Ovary (tissue), 9 donors: ENCODE results near the gene OOSP1. TPM values are rescaled to one million over a fixed set of nuclear protein-coding genes. Genes with fewer than 3 reads are reported as not detected.
"Not testable (repeated sequence)": the region's sequence is repeated elsewhere in the genome, so short reads cannot be mapped to it uniquely, and the experiment has no call there.

Experiments
- DNase-seq, 5 donors: peaks; one replicate each; pipeline ENCODE4 v3.0.0-alpha.2; 2019 to 2020
- H3K27ac ChIP-seq, 2 donors: fragments of 200-600 bp; one replicate each; pipeline versions ENCODE4 v1.5.1 to v1.8.0; 2019 to 2022
- H3K27me3 ChIP-seq: fragments of 200-600 bp; one replicate; pipeline ENCODE4 v1.8.0; 2022
- H3K36me3 ChIP-seq: fragments of 200-600 bp; sonication (generic); one replicate; pipeline ENCODE4 v1.5.1; 2019
- H3K4me1 ChIP-seq: one replicate; pipeline ENCODE4 v1.8.1; 2013; ENCODE audit warnings: mild to moderate bottlenecking, moderate library complexity; ENCODE audit not compliant: insufficient read depth
- H3K4me3 ChIP-seq: fragments of 200-600 bp; sonication (generic); one replicate; pipeline ENCODE4 v1.5.1; 2017
- H3K9me3 ChIP-seq, 2 donors: fragments of 200-600 bp in 1 of 2; sonication (generic) in 1 of 2; one replicate each; pipeline versions ENCODE4 v1.5.1 to v1.8.1; 2013 to 2019; ENCODE audit warnings: mild to moderate bottlenecking in 1 of 2, moderate library complexity in 1 of 2
- EP300 ChIP-seq: sonication (generic); formaldehyde crosslinking; IDR thresholded peaks from one replicate; pipeline ENCODE4 v1.6.1; 2017; ENCODE audit warnings: antibody characterized with exemption
- POLR2A ChIP-seq: fragments of 450-650 bp; IDR thresholded peaks from one replicate; pipeline ENCODE4 v1.6.1; 2017; ENCODE audit warnings: antibody characterized with exemption, mild to moderate bottlenecking, moderate library complexity
- WGBS, 3 donors: extraction: QIAGEN DNeasy Blood & Tissue Kit in 1 of 3; methylation state at CpG; one replicate each; pipeline versions ENCODE4 v1.1.5 to v1.1.7; 2013 to 2017; 5-methylcytosine and 5-hydroxymethylcytosine counted together
- intact Hi-C, 4 donors: fragments of 100-400 bp; cut with DNase I; formaldehyde crosslinking; loops; one replicate each; pipeline versions ENCODE4 v1.11.0 to v1.15.1; 2022 to 2023
- polyA plus RNA-seq, 2 donors: library from polyadenylated mRNA; stranded (reverse); fragments of 200-250 nt in 1 of 2; fragments of 350-450 nt in 1 of 2; fragmentation: Illumina TruSeq in 1 of 2; extraction: RNeasy Lipid Tissue Mini Kit (QIAGEN cat#74804) in 1 of 2; gene quantifications; one replicate each; pipeline ENCODE4 v1.2.3, GENCODE V29; 2013 to 2014
- total RNA-seq, 7 donors: library from RNA; depleted of rRNA in 2 of 7; stranded (reverse); fragments of >200 nt in 2 of 7; fragmentation: NEBNext Ultra II Directional in 3 of 7; extraction: Animal tissue kit (Norgen Biotek cat#: 25700) in 3 of 7; gene quantifications; one replicate each; pipeline versions ENCODE4 v1.1.0 to v1.2.4, GENCODE V29; 2016 to 2023
- TF ChIP-seq, protein P1 (sequence below), 3 donors: fragments of 450-650 bp in 2 of 3; fragments of 200-600 bp in 1 of 3; IDR thresholded peaks; one replicate each; pipeline versions ENCODE4 v1.5.1 to v1.8.0; 2016 to 2022; ENCODE audit warnings: antibody characterized with exemption in 3 of 3, mild to moderate bottlenecking in 1 of 3
- donor health status: DM: no; HTN: no; CAD: no; lungs with moderate emphysema.
- donor health status: DM: no; HTN: no; CAD: no.
- donor health status: Bipolar disorder and iron deficiency.
- donor health status: DM: yes; HTN: yes; CAD: no.
- donor health status: DM: no; HTN: no; CAD: no.
- donor health status: DM: yes; HTN: yes; CAD: no.

Gene OOSP1
- total and polyA plus RNA-seq, 9 donors: not detected

DNA sequence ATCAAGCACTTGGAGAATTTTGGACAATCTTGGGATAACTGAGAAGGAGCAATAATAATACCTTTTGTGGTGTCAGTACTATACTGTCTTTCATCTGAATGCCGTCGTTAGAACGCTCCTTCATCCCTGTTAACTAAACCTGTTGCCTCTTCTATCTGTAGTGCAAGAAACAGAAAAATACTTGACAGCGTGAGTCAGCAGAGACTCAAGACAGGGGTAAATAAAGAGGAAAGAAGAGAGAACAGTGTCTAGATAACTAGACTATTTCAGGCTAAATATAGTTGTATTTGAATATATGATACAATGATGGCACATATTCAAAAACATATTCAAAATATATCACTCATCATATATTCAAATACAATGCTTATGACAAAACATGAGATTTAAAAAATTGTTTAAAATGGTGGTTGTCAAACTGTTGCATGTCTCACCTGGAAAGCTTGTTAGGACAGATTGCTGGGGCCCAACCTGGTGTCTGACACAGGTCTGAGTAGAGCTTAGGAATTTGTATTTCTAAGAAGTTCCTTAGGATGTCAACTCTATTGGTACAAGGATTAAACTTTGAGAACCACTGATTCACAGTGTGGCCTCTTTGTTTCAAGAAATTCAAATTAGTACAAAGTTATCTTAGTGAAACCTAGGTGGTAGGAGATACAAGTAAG is 43.0 kb downstream of the OOSP1 start:
- no peaks in the 10 kb centered on the region for H3K4me1 ChIP-seq
- no peak for DNase-seq
- no peak overlapping the region for H3K27ac ChIP-seq
- H3K27me3 ChIP-seq: no peaks in the 10 kb centered on the region
- TF ChIP-seq EP300 (no peak), POLR2A (no peak)
- TF ChIP-seq, protein P1, sequence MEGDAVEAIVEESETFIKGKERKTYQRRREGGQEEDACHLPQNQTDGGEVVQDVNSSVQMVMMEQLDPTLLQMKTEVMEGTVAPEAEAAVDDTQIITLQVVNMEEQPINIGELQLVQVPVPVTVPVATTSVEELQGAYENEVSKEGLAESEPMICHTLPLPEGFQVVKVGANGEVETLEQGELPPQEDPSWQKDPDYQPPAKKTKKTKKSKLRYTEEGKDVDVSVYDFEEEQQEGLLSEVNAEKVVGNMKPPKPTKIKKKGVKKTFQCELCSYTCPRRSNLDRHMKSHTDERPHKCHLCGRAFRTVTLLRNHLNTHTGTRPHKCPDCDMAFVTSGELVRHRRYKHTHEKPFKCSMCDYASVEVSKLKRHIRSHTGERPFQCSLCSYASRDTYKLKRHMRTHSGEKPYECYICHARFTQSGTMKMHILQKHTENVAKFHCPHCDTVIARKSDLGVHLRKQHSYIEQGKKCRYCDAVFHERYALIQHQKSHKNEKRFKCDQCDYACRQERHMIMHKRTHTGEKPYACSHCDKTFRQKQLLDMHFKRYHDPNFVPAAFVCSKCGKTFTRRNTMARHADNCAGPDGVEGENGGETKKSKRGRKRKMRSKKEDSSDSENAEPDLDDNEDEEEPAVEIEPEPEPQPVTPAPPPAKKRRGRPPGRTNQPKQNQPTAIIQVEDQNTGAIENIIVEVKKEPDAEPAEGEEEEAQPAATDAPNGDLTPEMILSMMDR (IDR thresholded peaks at IDR 0.05): no peak
- intact Hi-C loops: no loop called here
- H3K4me3 ChIP-seq: no peak overlapping the region
- no peaks in the 10 kb centered on the region for H3K9me3 ChIP-seq
- no peaks in the 10 kb centered on the region for H3K36me3 ChIP-seq
- 92 to 97% (median 96%) methylated on average over 4 of the region's 4 CpGs for WGBS, 3 donors

DNA sequence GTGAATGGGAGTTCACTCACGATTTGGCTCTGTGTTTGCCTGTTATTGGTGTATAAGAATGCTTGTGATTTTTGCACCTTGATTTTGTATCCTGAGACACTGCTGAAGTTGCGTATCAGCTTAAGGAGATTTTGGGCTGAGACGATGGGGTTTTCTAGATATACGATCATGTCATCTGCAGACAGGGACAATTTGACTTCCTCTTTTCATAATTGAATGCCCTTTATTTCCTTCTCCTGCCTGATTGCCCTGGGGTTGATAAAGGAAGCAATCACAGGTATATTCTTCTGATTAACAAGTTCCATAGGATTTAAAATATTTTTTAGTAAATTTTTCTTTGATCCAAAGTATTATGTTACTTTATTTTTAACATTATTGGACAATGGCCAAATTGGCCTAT is 43.8 kb downstream of the OOSP1 start:
- H3K4me3 ChIP-seq, H3K27ac ChIP-seq, H3K27me3 ChIP-seq, DNase-seq, H3K4me1 ChIP-seq, intact Hi-C loops, H3K36me3 ChIP-seq, H3K9me3 ChIP-seq: not testable (repeated sequence)
- 74 to 77% (median 74%) methylated on average over 4 of the region's 4 CpGs for WGBS, 3 donors

DNA sequence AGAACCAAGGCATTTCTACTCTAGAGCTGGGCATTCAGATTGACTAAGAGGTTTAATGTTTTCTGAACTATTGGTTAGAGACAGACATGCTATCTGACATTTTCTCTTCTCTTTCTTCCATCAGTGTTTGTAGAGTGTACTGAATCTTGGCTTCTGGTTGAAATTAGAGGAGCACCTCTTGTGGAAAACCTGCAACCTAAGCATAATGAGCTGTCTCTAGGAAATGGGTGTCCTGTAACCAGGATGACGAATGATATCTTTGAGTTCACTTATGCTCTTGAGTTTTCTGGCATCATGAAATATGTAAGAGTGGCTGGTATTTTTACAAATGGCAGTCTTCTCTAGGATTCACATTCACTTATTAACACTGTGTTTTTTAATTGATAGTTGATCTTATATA is 45.0 kb downstream of the OOSP1 start:
- H3K4me1 ChIP-seq: no peaks in the 10 kb centered on the region
- H3K27ac ChIP-seq: no peak overlapping the region
- no peaks in the 10 kb centered on the region for H3K36me3 ChIP-seq
- no peak for DNase-seq
- no peaks in the 10 kb centered on the region for H3K27me3 ChIP-seq
- intact Hi-C loops: no loop called here
- H3K4me3 ChIP-seq: no peak overlapping the region
- WGBS, 3 donors: 83 to 92% (median 87%) methylated on average over 1 of the region's 1 CpG
- no peaks in the 10 kb centered on the region for H3K9me3 ChIP-seq
- TF ChIP-seq EP300 (no peak), POLR2A (no peak)
- TF ChIP-seq, protein P1 (IDR thresholded peaks at IDR 0.05): no peak

DNA sequence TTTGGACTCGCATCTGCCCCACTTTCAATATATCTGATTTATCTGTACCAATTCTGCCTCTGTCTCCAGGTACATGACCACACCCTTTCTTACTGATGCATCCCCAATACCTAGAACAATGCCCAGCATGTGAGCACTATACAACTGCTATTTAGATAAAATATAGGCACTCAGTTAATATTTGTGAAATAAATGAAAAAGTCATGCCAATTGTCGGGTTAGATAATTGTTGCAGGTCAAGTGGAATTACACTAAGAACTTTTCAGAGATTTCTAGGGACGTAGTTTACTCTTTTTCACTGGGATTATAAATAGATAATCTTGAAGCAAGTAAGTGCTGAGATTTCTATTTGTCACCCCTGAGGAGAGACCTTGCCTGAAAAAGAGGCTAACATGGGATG is 46.1 kb downstream of the OOSP1 start:
- WGBS, 3 donors: 86 to 94% (median 92%) methylated on average over 3 of the region's 3 CpGs
- Histone ChIP-seq H3K36me3 (no peaks in the 10 kb centered on the region), H3K4me3 (no peak overlapping the region), H3K9me3 (no peaks in the 10 kb centered on the region), H3K27ac (no peak overlapping the region), H3K27me3 (no peaks in the 10 kb centered on the region), H3K4me1 (no peaks in the 10 kb centered on the region)
- TF ChIP-seq, protein P1 (IDR thresholded peaks at IDR 0.05): no peak
- TF ChIP-seq EP300: no peak
- TF ChIP-seq POLR2A: no peak
- intact Hi-C loops: no loop called here
- DNase-seq: no peak

DNA sequence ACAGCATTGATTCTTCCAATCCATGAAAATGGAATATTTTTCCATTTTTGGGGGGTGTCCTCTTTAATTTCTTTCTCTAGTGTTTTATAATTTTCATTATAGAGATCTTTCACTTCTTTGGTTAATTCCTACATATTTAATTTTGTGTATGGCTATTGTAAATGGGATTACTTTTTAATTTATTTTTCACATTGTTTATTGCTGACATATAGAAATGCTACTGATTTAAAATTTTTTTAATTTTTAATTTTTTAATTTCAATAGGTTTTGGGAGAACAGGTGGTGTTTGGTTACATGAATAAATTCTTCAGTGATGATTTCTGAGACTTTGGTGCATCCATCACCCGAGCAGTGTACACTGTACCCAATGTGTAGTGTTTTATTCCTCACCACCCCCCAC is 52.2 kb downstream of the OOSP1 start:
- H3K4me3 ChIP-seq: no peak overlapping the region
- DNase-seq: no peak
- no peaks in the 10 kb centered on the region for H3K9me3 ChIP-seq
- no peaks in the 10 kb centered on the region for H3K27me3 ChIP-seq
- 55 to 74% (median 68%) methylated on average over 1 of the region's 1 CpG for WGBS, 3 donors
- intact Hi-C loops: no loop called here
- H3K36me3 ChIP-seq: no peaks in the 10 kb centered on the region
- H3K4me1 ChIP-seq: no peaks in the 10 kb centered on the region
- TF ChIP-seq EP300 (no peak), POLR2A (no peak)
- TF ChIP-seq, protein P1 (IDR thresholded peaks at IDR 0.05): no peak
- H3K27ac ChIP-seq: no peak overlapping the region
